ENCODE measurements around the gene PTX4. TPM values are rescaled to one million over a fixed set of nuclear protein-coding genes. Genes with fewer than 3 reads are reported as not detected.

Gene PTX4
- total RNA-seq, 1 experiment from 2014 or later, result not detected

DNA sequence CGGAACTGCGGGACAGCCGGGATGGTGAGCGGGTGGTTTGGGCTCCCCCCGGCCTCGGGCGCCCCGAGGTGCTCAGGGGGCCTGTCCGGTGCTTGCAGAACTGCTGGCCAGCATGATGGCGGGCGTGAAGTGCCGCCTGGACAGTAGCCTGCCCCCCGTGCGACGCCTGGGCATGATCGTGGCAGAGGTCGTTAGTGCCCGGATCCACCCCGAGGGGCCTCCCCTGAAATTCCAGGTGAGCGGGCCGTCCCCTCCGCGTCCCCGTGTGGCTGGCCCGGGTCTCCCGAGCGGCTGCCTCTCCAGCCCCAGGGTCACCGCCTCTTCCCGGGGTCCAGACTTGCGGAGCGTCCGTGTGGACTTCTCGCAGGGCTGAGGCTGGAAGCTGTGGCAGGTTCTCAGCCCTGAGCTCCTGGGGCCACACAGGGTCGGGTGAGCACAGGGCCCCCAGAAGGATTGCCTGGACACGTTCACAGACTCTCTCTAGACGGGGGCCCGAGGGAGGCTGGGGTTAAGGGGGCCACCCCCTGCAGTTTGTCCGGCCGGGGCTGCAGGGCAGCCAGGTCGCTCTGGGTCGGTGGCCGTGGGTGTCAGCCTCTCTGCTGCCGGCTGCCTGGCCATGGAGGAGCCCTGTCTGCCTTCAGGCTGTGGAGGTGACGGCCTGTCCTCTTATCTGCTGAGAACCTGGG lies 11.9 kb upstream of the PTX4 start:
- DNase-seq (ENCODE audit: low read depth), result no peak

DNA sequence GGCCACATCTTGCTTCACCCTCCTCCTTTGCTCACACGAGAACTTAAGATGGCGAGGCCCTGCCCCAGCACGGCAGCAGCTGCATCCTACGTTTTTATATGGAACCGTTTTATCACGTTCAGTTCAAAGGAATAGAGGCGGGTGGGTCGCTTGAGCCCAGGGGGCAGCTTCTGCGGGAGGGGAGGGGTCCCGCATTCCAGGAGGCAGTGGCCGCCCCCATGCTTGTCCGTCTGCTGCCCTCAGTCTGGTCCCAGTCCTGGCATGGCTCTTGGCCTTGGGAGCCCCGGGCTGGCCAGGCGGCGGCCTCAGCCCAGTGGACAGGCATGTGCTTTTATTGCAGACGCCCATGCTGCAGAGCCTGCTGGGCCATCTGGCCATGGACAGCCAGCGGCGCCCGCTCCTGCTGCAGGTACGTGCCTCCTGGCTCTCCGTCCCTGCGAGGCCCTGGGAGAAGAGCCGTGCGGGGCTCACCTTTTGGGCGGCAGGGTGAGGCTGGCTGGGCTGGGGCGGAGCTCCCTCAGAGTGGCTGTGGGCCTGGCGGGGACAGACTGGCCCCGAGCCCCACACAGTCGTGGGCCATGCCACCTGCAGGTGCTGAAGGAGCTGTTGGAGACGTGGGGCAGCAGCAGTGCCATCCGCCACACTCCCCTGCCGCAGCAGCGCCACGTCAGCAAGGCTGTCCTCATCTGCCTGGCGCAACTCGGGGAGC lies 11.2 kb upstream of the PTX4 start:
- no peak for DNase-seq (ENCODE audit: low read depth)

DNA sequence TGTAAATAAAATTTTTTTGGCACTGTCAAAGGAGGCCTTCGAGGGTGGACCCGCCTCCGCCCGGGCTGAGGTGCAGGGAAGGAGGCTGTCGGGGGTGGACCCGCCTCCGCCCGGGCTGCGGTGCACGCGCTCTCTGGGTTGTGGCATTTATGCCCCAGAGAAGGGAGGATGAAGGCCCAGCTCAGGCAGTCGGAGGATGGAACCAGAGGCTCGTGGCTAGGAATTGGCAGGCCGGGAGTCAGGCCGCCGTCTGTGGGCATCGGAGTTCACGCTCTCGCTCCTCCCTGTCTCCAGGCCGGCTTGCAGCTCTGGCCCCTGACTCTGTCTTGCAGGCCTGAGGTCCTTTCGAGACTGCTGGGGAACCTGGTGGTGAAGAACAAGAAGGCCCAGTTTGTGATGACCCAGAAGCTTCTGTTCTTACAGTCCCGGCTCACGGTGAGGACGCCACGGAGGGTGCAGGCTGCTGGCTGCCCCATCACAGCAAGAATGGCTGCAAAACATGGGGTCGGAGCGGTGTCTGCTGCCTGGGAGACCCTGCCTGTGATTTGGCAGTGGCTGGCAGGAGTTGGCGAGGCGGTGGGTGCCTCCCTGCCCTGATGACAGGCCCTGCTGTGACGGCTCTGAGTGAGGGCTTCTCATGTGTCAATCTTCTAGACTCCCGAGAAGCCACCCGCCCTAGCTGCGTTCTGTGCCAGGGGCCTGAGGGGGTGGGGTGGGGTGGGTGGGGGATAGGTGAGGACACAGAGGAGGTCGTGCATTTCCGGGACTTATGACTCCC lies 10.3 kb upstream of the PTX4 start:
- no peak for DNase-seq (ENCODE audit: low read depth)

DNA sequence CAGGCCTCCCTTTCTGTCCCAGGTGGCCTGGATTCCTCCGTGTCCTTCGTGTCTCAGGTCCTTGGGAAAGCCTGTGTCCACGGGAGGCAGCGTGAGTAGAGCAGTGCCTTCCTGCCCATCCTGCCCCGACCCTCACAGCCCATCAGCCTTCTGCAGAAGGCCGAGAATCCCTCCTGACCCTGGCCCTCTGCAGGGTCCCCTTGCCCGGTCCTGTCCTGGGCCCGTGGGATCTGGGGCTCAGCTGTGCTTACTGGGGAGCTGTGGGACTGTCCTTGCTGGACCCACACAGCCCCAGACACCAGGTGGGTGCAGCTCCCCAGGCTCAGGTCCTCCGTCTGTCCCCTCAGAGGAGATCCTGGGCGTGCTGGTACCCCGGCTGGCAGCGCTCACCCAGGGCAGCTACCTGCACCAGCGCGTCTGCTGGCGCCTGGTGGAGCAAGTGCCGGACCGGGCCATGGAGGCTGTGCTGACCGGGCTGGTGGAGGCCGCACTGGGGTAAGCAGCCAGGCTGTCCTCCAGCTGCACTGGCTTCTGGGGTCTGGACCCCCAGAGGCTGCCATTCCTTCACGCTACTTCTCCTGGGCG lies 8.4 kb upstream of the PTX4 start:
- no peak for DNase-seq (ENCODE audit: low read depth)

DNA sequence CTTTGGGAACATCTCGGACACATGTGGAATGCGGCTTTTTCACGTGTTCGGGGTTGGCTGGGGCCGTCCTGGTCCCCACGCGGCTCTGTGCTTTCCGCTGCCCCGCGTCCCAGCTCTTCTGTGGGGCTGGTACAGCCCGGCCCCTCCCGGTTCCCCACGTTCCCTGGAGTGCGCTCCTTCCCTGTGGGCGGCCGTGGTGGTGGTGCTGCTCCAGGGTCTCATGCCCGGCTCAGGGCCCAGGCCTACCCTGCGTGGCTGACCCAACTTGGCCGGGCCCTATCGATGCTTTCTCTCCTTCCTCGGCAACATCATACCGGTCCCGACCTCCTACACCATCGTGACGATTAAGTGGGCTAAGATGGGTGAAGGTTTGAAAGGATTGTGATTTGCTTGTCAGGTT lies 7.7 kb upstream of the PTX4 start:
- DNase-seq (ENCODE audit: low read depth), result no peak

DNA sequence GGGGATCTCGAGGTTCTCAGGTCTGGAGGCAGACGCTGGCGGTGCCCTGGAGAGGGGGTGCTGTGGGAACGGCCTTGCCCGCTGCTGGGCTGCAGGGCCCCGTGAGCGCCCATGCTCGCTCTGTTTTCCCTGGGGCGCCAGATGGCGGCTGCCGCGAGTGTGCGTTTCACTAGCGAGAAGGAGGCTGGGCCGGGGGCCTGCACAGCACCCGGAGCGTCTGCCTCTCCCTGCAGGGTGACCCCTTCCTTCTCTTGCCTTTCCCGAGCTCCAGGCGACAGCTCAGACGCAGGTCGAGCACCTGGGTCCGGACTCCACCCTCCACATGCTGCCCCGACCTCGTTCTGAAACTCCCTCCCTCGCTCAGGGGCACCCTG lies 7.1 kb upstream of the PTX4 start:
- DNase-seq (ENCODE audit: low read depth), result no peak

DNA sequence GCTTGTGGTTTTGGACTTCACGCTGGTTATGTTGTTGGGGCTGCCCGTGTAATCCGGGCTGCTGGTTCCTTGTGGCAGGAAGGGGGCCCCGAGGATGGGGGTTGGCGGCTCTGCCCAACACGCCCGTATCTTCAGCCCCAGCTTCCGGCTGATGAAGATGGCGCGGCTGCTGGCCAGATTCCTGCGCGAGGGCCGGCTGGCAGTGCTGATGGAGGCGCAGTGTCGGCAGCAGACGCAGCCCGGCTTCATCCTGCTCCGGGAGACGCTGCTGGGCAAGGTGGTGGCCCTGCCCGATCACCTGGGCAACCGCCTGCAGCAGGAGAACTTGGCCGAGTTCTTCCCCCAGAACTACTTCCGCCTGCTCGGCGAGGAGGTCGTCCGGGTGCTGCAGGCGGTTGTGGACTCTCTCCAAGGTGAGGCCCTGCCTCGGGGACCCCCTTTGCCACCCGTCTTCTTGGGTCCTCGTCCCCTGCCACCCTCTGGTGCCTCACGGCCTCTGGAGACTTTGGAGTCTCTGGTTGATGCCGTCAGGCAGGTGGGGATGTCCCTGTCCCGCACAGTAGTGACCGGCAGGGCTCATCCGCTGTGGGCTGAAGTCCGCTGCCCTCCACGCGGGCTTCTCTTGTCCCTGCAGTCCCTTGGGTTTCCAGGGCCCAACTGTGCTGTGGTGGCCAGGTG lies 6.6 kb upstream of the PTX4 start:
- no peak for DNase-seq (ENCODE audit: low read depth)

DNA sequence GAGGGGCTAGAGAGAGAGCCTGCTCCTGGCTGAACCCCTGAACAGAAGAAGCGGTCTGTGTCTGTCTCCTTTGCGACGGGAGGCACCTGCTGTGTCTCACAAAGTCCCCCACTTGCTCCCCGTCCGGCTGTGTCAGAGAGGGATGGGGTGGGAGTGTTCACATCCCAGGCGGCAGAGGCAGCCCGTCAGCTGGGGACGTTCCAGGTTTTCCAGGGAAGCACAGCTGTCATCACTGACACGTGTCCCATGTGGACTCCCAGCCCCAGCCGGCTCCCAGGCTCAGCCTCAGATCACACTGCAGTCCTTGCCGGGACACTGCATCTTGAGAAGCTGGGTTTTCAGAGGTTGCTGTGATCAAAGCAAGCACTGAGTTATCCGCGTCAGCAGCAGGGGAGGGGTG lies 6.0 kb upstream of the PTX4 start:
- no peak for DNase-seq (ENCODE audit: low read depth)

DNA sequence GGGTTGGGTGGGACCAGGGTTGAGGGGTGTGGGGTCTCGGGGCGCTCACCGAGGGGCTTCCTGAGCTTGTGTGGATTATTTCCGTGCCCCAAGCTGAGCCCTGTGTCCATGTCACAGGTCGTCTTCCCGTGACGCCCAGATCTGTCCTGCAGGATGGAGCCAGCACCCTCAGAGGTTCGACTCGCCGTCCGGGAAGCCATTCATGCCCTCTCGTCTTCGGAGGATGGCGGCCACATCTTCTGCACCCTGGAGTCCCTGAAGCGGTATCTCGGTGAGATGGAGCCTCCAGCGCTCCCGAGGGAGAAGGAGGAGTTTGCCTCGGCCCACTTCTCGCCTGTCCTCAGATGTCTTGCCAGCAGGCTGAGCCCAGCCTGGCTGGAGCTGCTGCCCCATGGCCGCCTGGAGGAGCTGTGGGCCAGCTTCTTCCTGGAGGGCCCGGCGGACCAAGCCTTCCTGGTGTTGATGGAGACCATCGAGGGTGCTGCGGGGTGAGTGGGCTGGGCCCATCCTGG lies 5.4 kb upstream of the PTX4 start:
- peak; percentile 72 for DNase-seq (ENCODE audit: low read depth)

DNA sequence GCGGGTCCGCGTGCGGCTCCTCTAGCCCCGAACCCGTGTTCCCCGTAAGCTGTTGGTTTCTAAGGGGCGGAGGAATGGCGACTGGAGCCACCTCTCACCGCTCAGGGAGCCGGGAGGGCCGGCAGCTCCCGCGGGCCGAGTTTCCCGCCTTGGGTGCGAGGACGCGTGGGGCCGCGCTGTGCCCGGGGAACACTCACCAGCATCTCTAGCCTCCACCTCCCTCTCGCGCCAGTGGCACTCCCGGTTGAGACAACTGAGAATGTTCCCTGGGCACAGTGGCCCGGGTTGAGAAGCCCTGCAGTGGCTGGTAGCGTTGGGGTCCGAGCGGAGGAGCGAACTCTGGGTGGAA lies 5.0 kb upstream of the PTX4 start:
- no peak for DNase-seq (ENCODE audit: low read depth)

DNA sequence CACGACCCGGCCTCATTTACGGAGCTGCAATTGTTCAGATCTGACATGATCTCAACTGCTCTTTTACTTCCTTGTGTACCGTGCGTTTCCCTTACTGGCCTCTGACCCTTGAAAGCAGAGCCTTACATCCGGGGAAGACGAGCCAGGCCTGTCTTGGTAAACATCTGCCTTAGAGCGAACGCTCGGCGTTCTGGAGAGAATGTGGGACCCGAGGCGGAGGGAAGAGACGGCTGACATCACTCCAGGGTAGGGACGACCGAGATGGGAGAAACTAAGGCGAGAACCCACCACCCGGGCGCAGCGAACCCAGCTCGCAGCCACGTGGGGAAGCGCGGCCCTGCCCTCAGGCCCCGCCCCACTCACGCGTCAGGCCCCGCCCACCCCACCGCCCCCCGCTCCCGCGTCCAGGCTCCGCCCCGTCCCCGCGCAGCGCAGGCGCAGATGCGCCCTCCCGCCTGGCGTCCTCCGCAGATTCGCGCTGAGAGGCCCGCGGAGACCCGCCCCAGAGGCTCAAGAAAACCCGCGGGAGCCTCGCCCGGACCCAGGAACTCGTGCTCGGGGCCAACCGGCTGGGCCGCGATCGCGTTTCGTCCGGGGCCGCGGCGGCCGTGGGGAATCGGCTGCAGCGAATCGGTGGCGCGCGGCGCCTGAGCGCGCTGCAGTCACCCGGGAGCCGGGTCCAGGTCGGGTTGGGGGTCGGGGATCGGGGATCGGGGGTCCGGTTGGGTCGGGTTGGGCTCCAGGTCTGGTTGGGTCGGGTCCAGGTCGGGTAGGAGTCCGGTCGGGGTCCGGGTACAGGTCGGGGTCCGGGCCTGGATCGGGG lies 4.4 kb upstream of the PTX4 start, which contains the start of gene TELO2:
TELO2 (plus strand) TSS at position 438 of the 823 bp plus-strand sequence. CDS start 922 bp downstream, outside the sequence.
- DNase-seq (ENCODE audit: low read depth), result peak; percentile 55

DNA sequence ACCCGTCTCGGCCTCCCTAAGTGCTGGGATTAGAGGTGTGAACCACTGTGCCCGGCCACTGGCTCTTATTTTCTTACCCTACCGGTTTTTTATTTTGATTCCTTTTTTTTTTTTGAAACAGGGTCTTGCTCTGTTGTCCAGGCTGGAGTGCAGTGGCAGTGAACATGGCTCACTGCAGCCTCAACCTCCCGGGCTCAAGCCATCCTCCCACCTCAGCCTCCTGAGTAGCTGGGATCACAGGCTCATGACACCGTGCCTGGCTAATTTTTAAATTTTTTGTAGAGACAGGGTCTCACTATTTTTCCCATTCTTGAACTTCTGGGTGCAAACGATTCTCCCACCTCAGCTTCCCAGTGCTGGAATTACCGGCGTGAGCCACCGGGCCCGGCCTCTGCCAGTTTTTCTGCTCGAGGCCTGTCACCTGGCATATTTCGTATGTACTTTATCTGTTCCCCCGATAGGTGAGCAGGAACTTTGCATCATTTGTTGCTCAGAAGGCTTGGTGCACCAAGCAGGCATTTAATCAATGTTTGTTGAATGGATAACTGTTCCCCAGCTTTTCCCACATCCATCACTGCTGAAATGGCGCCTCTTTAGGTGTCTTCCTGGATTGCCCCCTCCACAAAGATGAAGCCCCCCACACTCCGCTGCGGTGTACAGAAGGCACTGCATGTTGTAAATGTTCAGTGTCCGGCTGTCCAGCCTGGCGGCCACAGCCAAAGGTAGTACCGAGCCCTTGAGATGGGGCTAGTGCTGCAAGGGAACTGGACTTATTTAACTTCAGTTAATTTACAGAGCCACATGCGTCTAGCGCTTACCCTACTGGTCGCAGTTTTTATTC lies 3.6 kb upstream of the PTX4 start:
- DNase-seq (ENCODE audit: low read depth), result no peak

DNA sequence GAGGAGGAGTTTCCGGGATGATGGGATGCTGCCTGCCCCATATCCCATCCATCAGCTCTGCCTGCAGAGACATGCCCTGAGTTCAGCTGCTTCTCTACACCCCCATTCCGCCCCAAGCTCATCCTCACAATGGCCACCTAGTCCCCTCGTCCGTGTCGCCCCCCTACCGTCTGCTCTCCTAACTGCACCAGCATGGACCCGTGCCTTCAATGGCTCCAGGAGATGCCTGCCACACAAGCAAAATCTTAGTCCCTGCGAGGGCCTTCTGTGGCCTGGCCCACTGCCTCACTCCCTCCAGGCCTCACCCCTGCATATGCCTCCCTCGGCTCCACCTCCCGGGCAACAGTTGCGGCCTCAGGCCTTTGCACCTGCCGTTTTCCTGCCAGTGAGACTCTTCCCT lies 2.6 kb upstream of the PTX4 start:
- no peak for DNase-seq (ENCODE audit: low read depth)

DNA sequence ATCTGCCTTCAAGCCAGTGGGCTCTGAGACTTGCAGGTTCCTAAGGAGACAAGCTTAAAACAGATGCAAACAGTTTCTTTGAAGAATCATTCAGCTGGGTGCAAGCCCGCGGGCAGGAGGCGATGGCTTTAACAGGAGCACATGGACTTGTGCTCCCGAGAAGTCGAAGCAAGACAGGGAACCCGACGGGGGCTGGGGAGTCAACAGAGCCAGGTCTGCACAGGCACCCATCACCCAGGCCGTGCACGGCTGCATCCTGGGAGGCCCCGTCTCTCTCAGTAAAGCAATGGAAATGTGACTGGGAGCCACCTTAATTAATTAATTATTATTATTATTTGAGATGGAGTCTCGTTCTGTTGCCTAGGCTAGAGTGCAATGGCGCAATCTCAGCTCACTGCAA lies 333 bp upstream of the PTX4 start:
- DNase-seq (ENCODE audit: low read depth), result no peak

DNA sequence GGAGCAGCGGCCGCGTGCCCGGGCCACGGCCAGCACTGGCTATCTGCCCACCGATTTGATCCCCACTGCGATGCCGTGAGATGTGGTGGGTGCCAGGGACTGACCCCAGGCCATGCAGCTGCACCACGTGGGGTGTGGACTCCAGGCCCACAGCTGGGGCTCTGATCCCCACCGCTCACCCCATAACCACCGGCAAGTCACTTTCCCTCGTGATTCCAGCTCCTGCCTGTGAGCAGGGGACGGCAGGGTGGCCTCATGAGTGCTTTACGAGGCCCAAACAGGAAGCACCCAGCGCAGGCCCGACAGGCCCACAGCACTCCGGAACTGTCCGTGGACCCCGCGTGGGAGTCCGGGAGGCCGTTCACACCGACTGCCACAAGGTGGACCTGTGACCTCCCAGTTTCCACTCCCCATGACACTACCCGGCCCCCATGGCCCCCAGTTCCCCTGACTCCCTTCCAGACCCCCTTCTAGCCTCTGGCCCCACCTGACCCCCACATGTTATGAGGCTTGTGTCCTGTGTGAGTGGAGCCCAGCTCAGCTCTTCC lies 616 bp downstream of the PTX4 start:
- no peak for DNase-seq (ENCODE audit: low read depth)

DNA sequence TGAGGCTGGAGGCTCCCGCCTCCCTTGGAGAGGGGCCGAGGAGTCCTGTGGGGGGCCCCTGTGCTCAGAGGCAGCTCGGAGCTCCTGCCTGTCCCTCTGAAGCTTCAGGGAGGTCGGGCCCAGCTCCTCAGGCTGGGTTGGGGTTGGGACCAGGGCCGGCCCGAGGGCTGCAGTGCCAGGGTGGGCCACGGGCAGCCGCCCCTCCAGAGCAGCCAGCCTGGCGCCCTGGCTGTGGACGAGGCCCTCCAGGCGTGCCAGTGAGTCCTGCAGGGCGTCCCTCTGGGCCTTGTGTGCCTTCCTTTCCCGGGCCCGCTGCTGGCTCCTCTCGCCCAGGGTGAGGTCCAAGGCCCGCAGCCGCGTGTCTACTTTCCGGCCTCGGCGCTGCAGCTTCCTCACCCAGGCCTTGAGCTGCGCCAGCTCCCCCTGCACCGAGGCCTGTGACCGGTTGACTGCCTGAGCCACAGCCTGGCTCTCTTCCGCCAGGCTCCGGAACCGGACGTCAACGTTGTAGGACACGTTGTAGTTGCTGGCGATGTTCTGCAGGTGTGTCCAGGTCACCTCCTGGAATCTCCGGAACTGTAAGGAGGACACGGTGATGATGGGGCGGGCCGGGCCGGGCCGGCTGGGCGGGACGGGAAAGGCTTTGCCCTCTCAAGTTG lies 1.2 kb downstream of the PTX4 start:
- no peak for DNase-seq (ENCODE audit: low read depth)

DNA sequence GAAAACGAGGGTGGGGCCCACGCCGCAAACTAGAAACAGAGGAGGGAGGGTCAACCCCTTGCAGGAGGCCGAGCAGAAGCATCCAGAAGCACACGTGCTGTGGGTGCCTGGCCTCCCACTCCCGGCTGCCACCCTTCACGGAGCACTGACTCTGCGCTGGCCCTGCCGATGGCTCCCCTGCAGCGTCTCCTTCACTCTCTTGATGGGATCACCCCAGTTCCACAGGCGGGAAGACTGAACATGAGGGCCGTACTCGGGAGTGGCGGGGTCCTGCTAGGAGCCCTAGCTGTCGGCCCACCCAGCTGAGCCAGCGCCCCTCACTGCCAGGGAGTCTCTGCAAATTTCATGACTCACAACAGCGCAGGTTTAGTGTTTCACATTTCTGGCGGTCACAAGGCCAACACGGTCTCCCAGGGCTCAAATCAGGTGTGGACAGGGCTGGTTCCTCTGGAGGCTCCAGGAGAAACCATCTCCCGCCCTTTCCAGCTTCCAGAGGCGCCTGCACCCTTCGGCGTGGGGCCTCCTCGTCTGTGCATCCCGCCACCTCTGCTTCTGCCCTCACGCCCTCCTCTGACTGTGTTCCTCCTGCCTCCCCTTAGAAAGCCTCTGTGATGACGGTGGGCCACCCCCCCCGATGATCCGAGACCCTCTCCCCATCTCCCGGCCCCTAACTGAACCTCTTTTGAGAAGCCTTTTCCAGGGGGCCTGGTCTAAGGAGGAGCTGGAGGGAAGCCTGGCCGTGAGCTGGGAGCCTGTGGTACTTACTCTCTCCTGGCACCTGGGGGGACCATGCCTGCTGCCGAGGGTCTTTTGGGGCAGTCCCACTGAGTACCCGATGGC lies 2.0 kb downstream of the PTX4 start:
- no peak for DNase-seq (ENCODE audit: low read depth)
